Fibroblast of villous mesenchyme (primary cell): ENCODE results near the gene LASP1. TPM values are rescaled to one million over a fixed set of nuclear protein-coding genes. Genes with fewer than 3 reads are reported as not detected.

Source experiments
- DNase-seq: peaks from one replicate; pipeline ENCODE4 v3.0.0-alpha.2; 2010; ENCODE audit warnings: low read depth
- H3K4me3 ChIP-seq: 2 replicates; pipeline ENCODE4 v1.5.1; 2011; ENCODE audit warnings: low read depth, mild to moderate bottlenecking, low read length
- CTCF ChIP-seq: IDR thresholded peaks from 2 replicates; pipeline ENCODE4 v1.5.1; 2012; ENCODE audit warnings: low read depth, mild to moderate bottlenecking, low read length; ENCODE audit not compliant: insufficient read depth
- total RNA-seq: library from RNA; depleted of rRNA; stranded (reverse); fragments of >200 nt; gene quantifications from 2 replicates; pipeline ENCODE4 v1.2.3, GENCODE V29; 2012

The LASP1 gene
- total RNA-seq, 1 donor, result 475 TPM

GRCh38 chr17:38871247-38872015 lies 1.6 kb downstream of the LASP1 start:
- peak; percentile 90 for DNase-seq
- TF ChIP-seq CTCF, result peak; percentile 12

GRCh38 chr17:38872027-38872511 lies 2.2 kb downstream of the LASP1 start:
- DNase-seq, result no peak
- TF ChIP-seq CTCF, result no peak
- H3K4me3 ChIP-seq, result peak overlapping the region; percentile 100

More at GRCh38 chr17:38871247-38872015, 1.6 kb downstream of the LASP1 start:
- H3K4me3 ChIP-seq, result peak overlapping the region; percentile 100

- no peak for DNase-seq
- no peak for TF ChIP-seq CTCF
- H3K4me3 ChIP-seq, result peak overlapping the region; percentile 100
Measured at GRCh38 chr17:38872671-38873385, 3.0 kb downstream of the LASP1 start.

- DNase-seq, result no peak
- peak overlapping the region; percentile 100 for H3K4me3 ChIP-seq
- TF ChIP-seq CTCF, result no peak
Measured at GRCh38 chr17:38873640-38874380, 4.0 kb downstream of the LASP1 start.

GRCh38 chr17:38874505-38875400 lies 4.9 kb downstream of the LASP1 start:
- no peak for DNase-seq
- TF ChIP-seq CTCF, result no peak
- peak overlapping the region; percentile 100 for H3K4me3 ChIP-seq
